Heart right ventricle (tissue), 16 donors: Measurements from ENCODE around the gene CORO7. TPM values are rescaled to one million over a fixed set of nuclear protein-coding genes. Genes with fewer than 3 reads are reported as not detected.
A peak's percentile ranks its signal among the peaks of the same experiment; 100 is the strongest.

ENCODE experiments used
- ATAC-seq, 8 donors: fragments of 200-7000 bp; cut with Tn5 transposase; one replicate each; pipeline ENCODE4 v1.9.1; 2020; ENCODE audit warnings: mild to moderate bottlenecking in 8 of 8, moderate library complexity in 8 of 8, moderate number of reproducible peaks in 1 of 8
- DNase-seq, 2 donors: peaks; one replicate each; pipeline ENCODE4 v3.0.0-alpha.2; 2020
- H3K27ac ChIP-seq, 10 donors: fragments of 200-600 bp; sonication (generic) in 2 of 10; one replicate each; pipeline versions ENCODE4 v1.5.0 to v1.8.0; 2020 to 2022; ENCODE audit warnings: mild to moderate bottlenecking in 3 of 10
- H3K27me3 ChIP-seq, 7 donors: fragments of 200-600 bp; one replicate each; pipeline ENCODE4 v1.8.0; 2021 to 2022; ENCODE audit warnings: mild to moderate bottlenecking in 2 of 7
- H3K36me3 ChIP-seq, 9 donors: fragments of 200-600 bp; sonication (generic) in 1 of 9; one replicate each; pipeline versions ENCODE4 v1.5.0 to v1.8.0; 2020 to 2022; ENCODE audit warnings: mild to moderate bottlenecking in 2 of 9
- H3K4me1 ChIP-seq, 9 donors: fragments of 200-600 bp; sonication (generic) in 1 of 9; one replicate each; pipeline versions ENCODE4 v1.5.0 to v1.8.0; 2020 to 2022; ENCODE audit warnings: mild to moderate bottlenecking in 4 of 9
- H3K4me3 ChIP-seq, 10 donors: fragments of 200-600 bp; sonication (generic) in 2 of 10; one replicate each; pipeline versions ENCODE4 v1.5.0 to v1.8.0; 2020 to 2022; ENCODE audit warnings: mild to moderate bottlenecking in 7 of 10, moderate library complexity in 2 of 10
- H3K9me3 ChIP-seq, 11 donors: fragments of 200-600 bp in 10 of 11; sonication (generic) in 2 of 11; one replicate each; pipeline versions ENCODE4 v1.5.0 to v1.8.0; 2013 to 2022; ENCODE audit warnings: mild to moderate bottlenecking in 2 of 11, control low read depth in 1 of 11, moderate library complexity in 1 of 11
- CTCF ChIP-seq, 9 donors: fragments of 200-600 bp; sonication (generic) in 2 of 9; IDR thresholded peaks; one replicate each; pipeline versions ENCODE4 v1.5.0 to v1.8.0; 2021 to 2022; ENCODE audit warnings: antibody characterized with exemption in 9 of 9, mild to moderate bottlenecking in 5 of 9, moderate library complexity in 1 of 9
- WGBS, 2 donors: extraction: QIAGEN DNeasy Blood & Tissue Kit; methylation state at CpG; one replicate each; pipeline ENCODE4 v1.1.7; 2013; ENCODE audit warnings: inconsistent platforms in 1 of 2; 5-methylcytosine and 5-hydroxymethylcytosine counted together
- intact Hi-C, 10 donors: fragments of 100-400 bp; cut with DNase I; formaldehyde crosslinking; loops; one replicate each; pipeline versions ENCODE4 v1.11.1 to v1.14.2; 2022
- polyA plus RNA-seq, 2 donors: library from polyadenylated mRNA; stranded (reverse); fragments of 200-250 nt; gene quantifications; one replicate each; pipeline ENCODE4 v1.2.3, GENCODE V29; 2013
- total RNA-seq, 10 donors: library from RNA; stranded (reverse); fragmentation: NEBNext Ultra II Directional in 3 of 10; extraction: Animal tissue kit (Norgen Biotek cat#: 25700) in 3 of 10; gene quantifications; one replicate each; pipeline versions ENCODE4 v1.2.1 to v1.2.4, GENCODE V29; 2021 to 2023
- donor health status: Arrhythmogenic right ventricular cardiomyopathy.
- donor health status: ischemic (EF 13 %, LVEDD 7.1; RV severe dilation, severe dysfunction).
- donor health status: healthy with polysubstance abuse.
- donor health status: DM: no; HTN: yes; CAD: no.
- donor health status: DM: no; HTN: no; CAD: no.
- donor health status: ischemic (EF 25% LVEDD 6.9; RV normal size, moderate dysfunction).
- donor health status: ischemic (EF 25% LVEDD 5.7; RV mildly dilated, moderate dysfunction).
- donor health status: healthy.
- donor health status: DM: yes; HTN: yes; CAD: no.
- donor health status: Ischemic cardiomyopathy.
- donor health status: ischemic (EF 35%, LVEDD 5.7; RV mildly dilated, moderate dysfunction).
- donor health status: nonischemic (EF 11% LVEDD 7.7; RV severe dilation, severe dysfunction).
- donor health status: DM: yes; HTN: yes; CAD: no.
- donor health status: PGD.
- donor health status: ischemic (EF 29% LVEDD 5.4; RV normal size, mild dysfunction).
- donor health status: nonischemic (EF 23%, LVEDD 6.1; RV moderate dilation, normal function).

The CORO7 gene
- total and polyA plus RNA-seq, 12 donors = 6.5 to 21.8 (median 10.9) TPM

GRCh38 chr16:4309833-4310266 lies 106.5 kb downstream of the CORO7 start:
- peak; percentile 20 to 71 (median 61) for TF ChIP-seq CTCF (IDR thresholded peaks at IDR 0.05)
- ATAC-seq (peak in 4 of 8 donors; percentile 21 to 50 (median 32)), DNase-seq (peak in 1 of 2 donors; percentile 56)
- Histone ChIP-seq H3K4me1 (peaks cover 2 to 43% (median 34%) of the 10 kb centered on the region in 9 donors), H3K4me3 (no peak overlapping the region), H3K9me3 (no peaks in the 10 kb centered on the region), H3K27ac (peak overlapping the region in 7 of 10 donors; percentile 12 to 82 (median 62)), H3K27me3 (peaks cover 0 to 19% (median 0%) of the 10 kb centered on the region in 7 donors), H3K36me3 (no peaks in the 10 kb centered on the region)
- intact Hi-C loops = no loop called here
- WGBS, 2 donors = 34 to 40% methylated on average over 11 of the region's 11 CpGs

DNA sequence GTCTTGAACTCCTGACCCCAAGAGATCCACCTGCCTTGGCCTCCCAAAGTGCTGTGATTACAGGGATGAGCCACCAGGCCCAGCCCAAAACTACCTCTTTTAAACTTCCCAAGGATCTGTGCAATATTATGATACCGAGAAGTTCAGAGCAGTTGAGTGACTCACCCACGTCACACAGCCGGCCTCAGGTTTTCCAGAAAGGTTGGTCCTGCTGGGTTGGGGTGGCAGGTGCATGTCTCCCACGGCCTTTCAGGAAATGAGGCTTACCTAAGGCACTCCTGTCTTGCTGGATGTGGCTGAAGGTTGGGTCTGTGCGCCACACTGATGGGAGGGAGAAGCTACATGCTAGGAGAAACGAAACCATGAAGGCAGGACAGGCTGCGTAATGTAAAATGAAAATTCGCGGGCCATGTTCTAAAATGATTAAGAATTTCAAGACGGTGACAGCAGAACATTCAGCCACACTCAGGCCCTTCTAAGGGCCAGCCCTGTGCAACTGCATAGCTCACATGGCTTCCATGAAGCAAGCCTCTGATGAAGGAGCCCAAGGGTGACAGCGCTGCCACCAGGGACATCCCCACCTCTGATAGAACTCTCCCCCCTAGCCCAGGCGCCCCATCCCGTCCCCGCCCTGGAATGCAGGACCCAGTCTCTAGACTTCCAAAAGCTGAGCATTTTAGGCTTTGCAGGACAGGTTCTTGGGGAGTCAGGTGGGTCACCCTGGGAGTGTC lies 107.1 kb downstream of the CORO7 start:
- H3K27ac ChIP-seq = peak overlapping the region in 6 of 10 donors; percentile 39 to 82 (median 66)
- TF ChIP-seq CTCF (IDR thresholded peaks at IDR 0.05) = no peak
- intact Hi-C loops = no loop called here

DNA sequence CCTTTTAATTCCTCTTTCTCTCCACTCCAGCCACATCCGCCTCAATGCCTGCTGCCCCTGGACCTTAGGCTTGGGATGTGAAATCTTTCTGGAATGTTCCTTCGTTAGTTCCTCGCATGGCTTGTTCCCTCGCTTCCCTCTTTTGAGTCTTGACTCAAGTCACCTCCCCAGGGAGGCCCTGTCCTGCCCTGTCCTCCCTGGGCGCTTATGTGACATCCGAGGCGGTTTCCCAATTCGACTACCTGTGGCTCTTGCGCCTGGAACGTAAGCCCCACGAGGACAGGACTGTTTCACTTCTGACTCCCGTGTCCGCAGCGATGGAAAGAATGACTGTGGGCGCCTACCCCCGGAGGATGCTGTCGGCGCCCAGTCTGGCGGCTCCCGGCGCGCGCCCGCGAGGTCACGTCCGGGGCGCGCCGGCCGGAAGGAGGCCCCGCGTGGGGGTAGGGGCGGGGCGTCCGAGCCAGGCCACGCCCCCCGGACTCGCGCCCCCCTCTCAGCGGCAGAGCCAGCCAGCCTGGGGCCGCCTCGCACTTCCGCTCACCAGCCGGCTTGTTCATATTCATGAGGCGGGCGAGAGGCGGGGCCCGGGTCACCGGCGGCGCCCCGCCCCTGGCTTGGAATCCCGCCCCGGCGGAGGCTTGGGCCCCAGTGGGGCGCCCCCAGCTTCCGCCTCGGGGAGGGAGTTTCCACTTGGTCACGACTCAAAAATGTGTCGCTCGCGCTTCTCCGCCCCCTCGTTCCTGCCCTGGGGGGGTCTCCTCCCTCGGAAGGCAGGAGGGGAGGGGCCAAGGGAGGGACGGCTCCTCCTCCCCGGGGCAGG lies 109.0 kb downstream of the CORO7 start:
- peak overlapping the region; percentile 25 to 66 (median 54) for H3K4me3 ChIP-seq
- intact Hi-C loops = loop anchor here in 2 of 10 donors (2.0 kb wide), 1 partner anchor 21 kb away; no protein-coding TSS in a partner anchor
- H3K9me3 ChIP-seq = no peaks in the 10 kb centered on the region
- H3K27me3 ChIP-seq = no peaks in the 10 kb centered on the region
- peaks cover 2 to 30% (median 19%) of the 10 kb centered on the region in 9 donors for H3K4me1 ChIP-seq
- no peaks in the 10 kb centered on the region for H3K36me3 ChIP-seq
- ATAC-seq (peak; percentile 91 to 97 (median 95)), DNase-seq (peak; percentile 92 to 96)
- peak in 4 of 9 donors; percentile 6 to 35 (median 17) for TF ChIP-seq CTCF (IDR thresholded peaks at IDR 0.05)
- H3K27ac ChIP-seq = peak overlapping the region; percentile 29 to 94 (median 87)
- WGBS, 2 donors = 3 to 4% methylated on average over 53 to 67 of the region's 68 CpGs

More for the DNA sequence above, 107.1 kb downstream of the CORO7 start:
- Histone ChIP-seq H3K27me3 (peaks cover 0 to 13% (median 0%) of the 10 kb centered on the region in 7 donors), H3K36me3 (no peaks in the 10 kb centered on the region), H3K4me1 (peaks cover 2 to 38% (median 28%) of the 10 kb centered on the region in 9 donors), H3K4me3 (no peak overlapping the region), H3K9me3 (no peaks in the 10 kb centered on the region)
- DNase-seq (no peak), ATAC-seq (no peak)
- WGBS, 2 donors = 86 to 93% methylated on average over 14 of the region's 14 CpGs
